Sigmoid colon (tissue), 4 donors: ENCODE measurements around the gene UBFD1.

ENCODE experiments used
- CTCF ChIP-seq, 4 experiments: fragments of 450-650 bp in 3 of 4; fragments of 200-600 bp in 1 of 4; IDR thresholded peaks; one replicate each; pipeline ENCODE4 v1.5.1; 2016 to 2019; ENCODE audit warnings: antibody characterized with exemption in 4 of 4, mild to moderate bottlenecking in 3 of 4, moderate library complexity in 2 of 4
- POLR2A ChIP-seq, 2 donors: fragments of 450-650 bp; IDR thresholded peaks; one replicate each; pipeline ENCODE4 v1.6.1; 2016; ENCODE audit warnings: antibody characterized with exemption in 2 of 2, mild to moderate bottlenecking in 2 of 2, moderate library complexity in 2 of 2
- POLR2AphosphoS5 ChIP-seq, 4 donors: sonication (generic); formaldehyde crosslinking; IDR thresholded peaks; one replicate each; pipeline ENCODE4 v1.6.1; 2017; ENCODE audit warnings: antibody characterized with exemption in 4 of 4

GRCh38 chr16:23518435-23518891 lies 39.1 kb upstream of the UBFD1 start:
- TF ChIP-seq CTCF (IDR thresholded peaks at IDR 0.05), result no peak
- TF ChIP-seq POLR2AphosphoS5 (IDR thresholded peaks at IDR 0.05), result no peak
- TF ChIP-seq POLR2A (IDR thresholded peaks at IDR 0.05), result no peak
